Measurements from ENCODE around the gene MSGN1. TPM values are rescaled to one million over a fixed set of nuclear protein-coding genes. Genes with fewer than 3 reads are reported as not detected.

Gene MSGN1
- total and polyA plus RNA-seq, 2 of the 4 experiments (the other 2 are of a cell fraction), result not detected

GRCh38 chr2:17847236-17847635 is 31.0 kb downstream of the MSGN1 start:
- Histone ChIP-seq H2BK5ac (ENCODE audit: low read depth, low read length, poor library complexity, severe bottlenecking) (no peak overlapping the region), H3K18ac (ENCODE audit: low read depth, low read length) (no peak overlapping the region), H4K5ac (ENCODE audit: low read depth, low read length) (no peak overlapping the region), H4K91ac (ENCODE audit: insufficient read depth, low read depth, low read length) (no peak overlapping the region), H4K8ac (ENCODE audit: low read depth in 2 of 2, low read length in 2 of 2) (no peak overlapping the region), H3K4ac (ENCODE audit: low read depth, low read length) (no peak overlapping the region), H3K9ac (ENCODE audit: low read depth, low read length) (no peak overlapping the region), H3K27me3 (ENCODE audit: control insufficient read depth, insufficient read depth, low read length) (peaks cover 9% of the 10 kb centered on the region), H3K9me3 (ENCODE audit: control insufficient read depth, insufficient read depth, low read length) (no peaks in the 10 kb centered on the region), H3K56ac (ENCODE audit: extremely low read depth, insufficient read depth, low read length) (no peak overlapping the region), H3K27ac (ENCODE audit: insufficient read depth, low read length) (no peak overlapping the region), H3K4me2 (ENCODE audit: low read depth, low read length) (no peak overlapping the region), H2BK120ac (ENCODE audit: low read depth, low read length) (no peak overlapping the region), H2AK5ac (ENCODE audit: low read depth, low read length) (no peak overlapping the region), H3K9me1 (ENCODE audit: insufficient read depth, low read length) (no peaks in the 10 kb centered on the region), H4K20me1 (ENCODE audit: insufficient read depth, low read length) (no peaks in the 10 kb centered on the region), H3K23ac (ENCODE audit: low read depth, low read length) (no peak overlapping the region), H2AK9ac (replicated peaks; ENCODE audit: low read depth, low read length, poor library complexity) (no peak overlapping the region), H2BK15ac (ENCODE audit: low read depth, low read length) (no peak overlapping the region), H3K14ac (replicated peaks; ENCODE audit: low read depth, low read length) (no peak overlapping the region), H3K36me3 (ENCODE audit: control insufficient read depth, insufficient read depth, low read length) (no peaks in the 10 kb centered on the region), H3K4me1 (ENCODE audit: control insufficient read depth, insufficient read depth, low read length) (no peaks in the 10 kb centered on the region), H2BK20ac (ENCODE audit: low read depth, low read length) (no peak overlapping the region), H3K4me3 (ENCODE audit: insufficient read depth, low read depth, low read length) (no peak overlapping the region), H3K79me1 (ENCODE audit: low read depth in 1 of 2, low read length in 2 of 2) (no peaks in the 10 kb centered on the region), H2AFZ (replicated peaks; ENCODE audit: low read length, poor library complexity) (no peak overlapping the region)
- ATAC-seq (ENCODE audit: low read depth), result no peak
- intact Hi-C loops (cut with micrococcal nuclease) (no loop called here), dilution Hi-C loops (cut with HindIII; ENCODE audit: low sequenced_read_pairs, unreplicated experiment) (no loop called here), in situ Hi-C loops (cut with MboI; ENCODE audit: low sequenced_read_pairs) (no loop called here)
- ChIA-PET POLR2A (ENCODE audit: unreplicated experiment) (no interaction called here), CTCF (interaction anchor here (0.6 kb wide), 1 partner anchor 541 kb away, joined by 4 read pairs; no protein-coding TSS in a partner anchor)
- TF ChIP-seq SMC3 (IDR thresholded peaks at IDR 0.05; ENCODE audit: low read depth, low read length), result no peak
- TF ChIP-seq MAZ (IDR thresholded peaks at IDR 0.05; ENCODE audit: borderline replicate concordance, low read depth, low read length), result no peak
- no peak for TF ChIP-seq MXI1 (IDR thresholded peaks at IDR 0.05; ENCODE audit: borderline replicate concordance, low read depth, low read length)
- no peak for TF ChIP-seq RAD21 (IDR thresholded peaks at IDR 0.05; ENCODE audit: low read length)
- no CpG with 5 or more reads among the region's 2 CpGs for WGBS, 2 experiments (ENCODE audit: extremely low coverage in 2 of 2, insufficient read length in 1 of 2)
- DNase-seq, result no peak
- no TSS peak for BruUV-seq (replicated peaks)
